GM19099 (cell line): ENCODE data around the gene PADI1.

Experiments used
- POLR2A ChIP-seq: IDR thresholded peaks from 3 replicates; pipeline ENCODE4 v1.6.1; 2011; ENCODE audit warnings: low read depth; ENCODE audit not compliant: insufficient read length; ENCODE audit errors: extremely low read depth

Gene PADI1

GRCh38 chr1:17233675-17234320 lies 28.9 kb downstream of the PADI1 start:
- no peak for TF ChIP-seq POLR2A

GRCh38 chr1:17234405-17234804 lies 29.5 kb downstream of the PADI1 start:
- no peak for TF ChIP-seq POLR2A

- no peak for TF ChIP-seq POLR2A
Observed at GRCh38 chr1:17235135-17235885, 30.4 kb downstream of the PADI1 start.

DNA sequence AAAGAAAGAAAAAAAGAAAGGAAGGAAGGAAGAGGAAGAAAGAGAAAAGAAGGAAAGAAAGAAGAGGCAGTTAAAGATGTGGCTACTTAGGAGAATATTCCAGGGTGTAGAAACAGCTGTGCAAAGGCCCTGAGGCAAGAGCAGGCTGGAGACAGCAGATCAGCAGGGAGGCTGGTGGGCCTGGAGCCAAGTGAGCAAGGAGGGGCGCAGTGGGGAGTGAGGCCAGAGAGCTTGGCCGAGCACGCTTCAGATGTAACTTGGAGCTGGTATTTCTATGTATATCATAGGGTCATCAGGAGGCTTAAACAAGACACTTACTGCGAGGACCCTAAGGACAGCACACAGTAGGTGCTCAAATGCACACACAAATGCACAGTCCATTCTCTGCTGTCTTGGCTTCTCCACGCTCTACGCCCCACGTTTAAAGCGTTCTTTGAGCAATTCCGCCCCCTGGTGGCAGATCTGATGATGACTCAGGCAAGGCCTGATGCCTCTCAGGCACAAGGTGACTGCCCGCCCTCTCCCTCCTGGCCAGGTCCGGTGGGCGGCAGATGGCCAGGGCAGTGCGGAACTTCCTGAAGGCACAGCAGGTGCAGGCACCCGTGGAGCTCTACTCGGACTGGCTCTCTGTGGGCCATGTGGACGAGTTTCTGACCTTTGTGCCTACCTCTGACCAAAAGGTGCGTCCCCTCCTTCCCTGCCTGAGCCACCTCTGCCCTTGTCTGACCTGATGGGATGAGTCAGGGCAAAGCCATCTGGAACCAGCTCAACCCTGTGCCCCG lies 32.0 kb downstream of the PADI1 start:
- TF ChIP-seq POLR2A: no peak

- no peak for TF ChIP-seq POLR2A
Observed at GRCh38 chr1:17237561-17237903, 32.6 kb downstream of the PADI1 start.

- TF ChIP-seq POLR2A: no peak
Observed at GRCh38 chr1:17239420-17239819, 34.5 kb downstream of the PADI1 start.

- TF ChIP-seq POLR2A: no peak
Observed at GRCh38 chr1:17243274-17243673, 38.3 kb downstream of the PADI1 start.

DNA sequence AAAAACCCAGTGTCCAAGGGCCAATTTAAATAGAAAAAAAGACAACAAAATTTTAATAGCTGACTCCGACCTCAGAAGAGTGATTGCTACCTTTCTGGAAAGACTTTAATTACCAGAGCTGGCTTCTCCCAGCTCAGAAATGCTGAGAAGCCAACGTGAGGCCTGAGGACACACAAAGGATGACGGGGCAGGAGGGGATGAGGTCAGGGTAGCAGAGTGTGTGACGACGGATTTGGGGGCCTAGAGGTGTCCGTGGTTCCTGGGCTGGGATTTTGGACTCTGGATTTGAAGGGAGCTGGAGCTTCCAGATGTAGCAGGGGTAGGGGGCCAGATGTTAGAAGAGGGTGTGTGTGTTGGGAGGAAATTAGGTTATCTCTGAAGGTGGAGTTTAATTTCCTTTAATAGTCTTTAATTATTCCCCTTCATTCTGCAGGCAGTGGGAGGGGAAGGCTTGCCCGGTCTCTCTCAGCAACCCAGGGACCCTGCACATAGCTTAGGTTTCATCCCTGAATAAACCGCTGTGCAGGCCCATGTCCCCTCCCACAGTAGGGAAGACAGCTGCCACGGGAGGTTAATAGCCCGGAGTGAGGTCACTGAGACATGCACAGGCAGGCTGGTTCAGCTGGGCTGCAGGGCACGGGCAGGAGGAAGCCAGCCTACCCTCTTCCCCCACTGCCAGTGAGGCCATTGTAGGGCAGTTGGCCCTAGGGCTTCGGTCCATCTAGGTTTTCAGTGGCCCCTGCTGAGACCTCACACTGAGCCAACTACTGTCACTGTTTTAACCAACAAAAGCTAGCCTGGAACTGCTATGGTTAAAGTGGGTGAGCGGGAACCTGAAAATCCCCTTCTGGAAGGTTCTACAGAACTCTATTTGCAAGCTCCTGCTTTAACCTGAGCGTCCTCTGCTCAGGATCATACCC lies 40.2 kb downstream of the PADI1 start:
- no peak for TF ChIP-seq POLR2A

DNA sequence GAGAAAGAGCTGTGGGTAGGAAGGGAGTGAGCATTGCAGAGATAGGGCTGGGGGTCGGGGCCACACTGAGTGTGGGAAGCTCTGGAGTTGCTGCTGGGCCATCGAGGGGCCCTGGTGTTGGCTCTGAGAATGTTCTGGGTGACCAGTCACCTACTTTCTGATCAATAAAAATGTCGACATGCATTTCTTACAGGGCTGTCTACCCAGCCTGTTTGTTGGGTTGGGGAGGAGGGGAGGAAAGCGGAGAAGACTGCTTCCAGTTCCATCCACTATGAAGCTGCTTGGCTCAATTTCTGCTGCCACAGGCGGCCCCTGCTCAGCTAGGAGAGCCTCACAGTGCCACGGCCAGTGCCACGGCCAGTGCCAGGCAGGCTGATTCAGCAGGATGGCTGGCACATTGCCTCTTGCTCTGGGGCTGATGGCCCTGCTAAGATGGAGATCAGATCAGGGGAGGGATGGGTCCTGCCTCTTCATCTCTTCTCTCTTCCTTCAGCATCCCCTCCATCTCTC lies 40.9 kb downstream of the PADI1 start:
- no peak for TF ChIP-seq POLR2A

DNA sequence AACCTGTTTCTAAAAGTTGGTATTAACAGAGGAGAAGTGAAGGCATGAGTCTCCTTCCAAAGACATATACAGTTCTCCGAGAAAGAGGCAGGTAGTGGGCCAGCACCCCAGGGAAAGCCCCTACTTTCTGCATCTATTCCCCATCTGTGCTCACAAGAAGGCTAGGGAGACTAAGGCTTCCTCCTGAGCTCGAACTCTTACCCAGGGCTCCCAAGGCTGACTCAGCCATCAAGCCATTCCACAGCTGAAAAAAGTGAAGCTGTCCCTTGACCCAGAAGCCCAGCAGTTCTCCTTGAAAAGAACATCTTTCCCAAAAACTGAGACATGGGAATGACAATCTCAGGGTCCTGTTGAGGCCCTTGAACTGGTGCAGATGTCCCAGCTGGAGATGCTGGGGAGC lies 42.0 kb downstream of the PADI1 start:
- TF ChIP-seq POLR2A: no peak

GRCh38 chr1:17248781-17249180 lies 43.9 kb downstream of the PADI1 start, which contains the start of gene PADI3:
TSS of gene PADI3 (plus strand) at chr1:17249098. CDS start at chr1:17249138, 40 bp downstream.
- TF ChIP-seq POLR2A: no peak

DNA sequence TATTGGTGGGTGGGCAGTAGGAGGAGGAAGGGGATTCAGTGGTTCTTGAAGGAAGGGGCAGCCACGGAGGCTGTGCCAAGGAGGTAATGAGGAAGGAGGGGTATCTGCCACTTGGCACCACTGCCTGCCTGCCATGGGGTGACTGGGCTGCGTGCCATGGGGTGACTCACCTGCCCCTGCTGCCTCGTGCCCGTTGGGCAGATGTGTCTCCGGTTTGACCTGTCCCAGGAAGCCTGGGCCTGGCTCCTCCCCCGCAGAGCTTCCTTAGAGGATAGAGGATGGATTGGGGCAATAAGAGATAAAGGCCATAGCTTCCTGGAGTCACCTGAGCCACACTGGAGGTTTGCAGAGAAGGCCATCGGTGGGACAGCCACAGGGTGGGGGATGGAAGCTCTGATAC lies 45.7 kb downstream of the PADI1 start:
- TF ChIP-seq POLR2A: no peak

- TF ChIP-seq POLR2A: no peak
Observed at GRCh38 chr1:17251246-17251645, 46.3 kb downstream of the PADI1 start.

GRCh38 chr1:17251701-17252376 lies 46.9 kb downstream of the PADI1 start:
- TF ChIP-seq POLR2A: no peak
